IPS-18a (cell line): ENCODE results near the gene GATA1.

Experiments used
- H3K27ac ChIP-seq: one replicate; pipeline ENCODE4 v1.5.1; 2013; ENCODE audit warnings: low read length
- H3K27me3 ChIP-seq: one replicate; pipeline ENCODE4 v1.6.1; 2013; ENCODE audit warnings: mild to moderate bottlenecking, low read length; ENCODE audit not compliant: control insufficient read depth, insufficient read depth
- H3K36me3 ChIP-seq: one replicate; pipeline ENCODE4 v1.6.1; 2013; ENCODE audit warnings: low read depth, low read length; ENCODE audit not compliant: control insufficient read depth
- H3K4me1 ChIP-seq: one replicate; pipeline ENCODE4 v1.6.1; 2013; ENCODE audit warnings: low read depth, low read length; ENCODE audit not compliant: control insufficient read depth
- H3K4me3 ChIP-seq: one replicate; pipeline ENCODE4 v1.5.1; 2013; ENCODE audit warnings: low read length
- H3K9ac ChIP-seq: one replicate; pipeline ENCODE4 v1.6.1; 2013; ENCODE audit warnings: mild to moderate bottlenecking, low read length, moderate library complexity
- H3K9me3 ChIP-seq: one replicate; pipeline ENCODE4 v1.6.1; 2013; ENCODE audit warnings: low read depth, low read length; ENCODE audit not compliant: control insufficient read depth

GATA1 gene

DNA sequence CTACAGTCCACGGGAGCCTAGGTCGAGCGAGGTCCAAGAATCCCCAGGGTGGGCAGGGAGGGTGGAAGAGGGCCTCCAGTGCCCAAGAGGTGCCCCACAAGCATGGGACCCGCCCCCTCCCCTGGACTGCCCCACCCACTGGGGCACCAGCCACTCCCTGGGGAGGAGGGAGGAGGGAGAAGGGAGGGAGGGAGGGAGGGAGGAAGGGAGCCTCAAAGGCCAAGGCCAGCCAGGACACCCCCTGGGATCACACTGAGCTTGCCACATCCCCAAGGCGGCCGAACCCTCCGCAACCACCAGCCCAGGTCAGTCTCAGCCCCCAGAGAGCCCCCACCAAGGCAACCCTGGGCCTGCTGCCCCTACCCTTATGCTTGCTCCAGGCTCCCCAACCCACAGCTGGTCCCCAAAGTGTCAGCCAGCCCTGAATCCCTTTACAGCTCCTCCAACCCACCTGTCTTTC lies at the start of gene GATA1:
Gene GATA1, plus strand, starts transcription at position 250 of the 460 bp plus-strand sequence. CDS start 4,520 bp downstream, outside the sequence.
- no peak within 1 kb of the TSS for H3K4me3 ChIP-seq
- peaks cover 4% of the 10 kb centered on the region for H3K9me3 ChIP-seq
- no peaks in the 10 kb centered on the region for H3K27me3 ChIP-seq
- no peaks in the 10 kb centered on the region for H3K4me1 ChIP-seq
- no peak within 1 kb of the TSS for H3K27ac ChIP-seq
- no peaks in the 10 kb centered on the region for H3K36me3 ChIP-seq
- no peak within 1 kb of the TSS for H3K9ac ChIP-seq

- no peak overlapping the region for H3K27ac ChIP-seq
- no peaks in the 10 kb centered on the region for H3K4me1 ChIP-seq
- H3K36me3 ChIP-seq: no peaks in the 10 kb centered on the region
- H3K9ac ChIP-seq: no peak overlapping the region
- H3K27me3 ChIP-seq: no peaks in the 10 kb centered on the region
- peaks cover 3% of the 10 kb centered on the region for H3K9me3 ChIP-seq
- H3K4me3 ChIP-seq: peak overlapping the region; percentile 23
These were observed 49.5 kb upstream of the GATA1 start for GRCh38 chrX:48736878-48737212.

DNA sequence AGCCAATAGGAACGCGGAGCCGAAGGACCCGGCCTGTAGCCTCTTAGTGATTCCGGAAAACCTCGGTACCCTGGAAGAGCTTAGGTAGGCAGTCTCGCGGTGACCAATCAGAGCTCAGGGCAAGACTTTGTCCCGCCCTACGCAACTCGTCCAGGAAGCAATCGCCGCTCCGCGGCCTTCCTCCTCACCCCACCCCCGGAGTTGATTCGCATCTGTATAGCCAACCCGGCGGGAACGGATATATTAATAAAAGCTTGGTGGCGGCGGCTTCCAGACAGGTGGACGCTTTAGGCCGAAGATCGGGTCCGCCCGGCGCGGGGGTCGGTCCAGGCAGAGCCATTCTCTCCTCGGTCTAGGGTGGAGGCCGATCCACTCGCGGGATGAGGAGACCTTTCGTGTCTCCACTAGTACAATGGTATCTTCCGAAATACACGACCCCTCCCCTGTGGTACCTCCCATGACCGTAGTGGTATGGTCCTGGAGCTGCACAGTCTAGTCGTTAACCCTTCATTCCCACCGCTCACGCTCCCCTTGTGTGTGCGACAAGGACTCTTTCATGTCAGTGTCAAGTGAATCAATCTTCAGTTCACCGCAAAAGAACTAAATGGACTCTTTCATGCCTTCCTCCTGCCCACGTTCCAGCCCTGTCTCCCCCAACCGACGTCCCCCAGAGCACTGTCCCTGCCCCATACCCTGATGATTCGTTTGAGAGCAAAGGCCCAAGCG lies 49.0 kb upstream of the GATA1 start:
- Histone ChIP-seq H3K9ac (peak overlapping the region; percentile 67), H3K27ac (no peak overlapping the region), H3K4me3 (peak overlapping the region; percentile 75), H3K4me1 (no peaks in the 10 kb centered on the region), H3K9me3 (peaks cover 3% of the 10 kb centered on the region), H3K27me3 (no peaks in the 10 kb centered on the region), H3K36me3 (no peaks in the 10 kb centered on the region)

GRCh38 chrX:48737940-48738339 lies 48.5 kb upstream of the GATA1 start:
- Histone ChIP-seq H3K9ac (peak overlapping the region; percentile 67), H3K9me3 (peaks cover 3% of the 10 kb centered on the region), H3K4me1 (no peaks in the 10 kb centered on the region), H3K4me3 (peak overlapping the region; percentile 75), H3K27me3 (no peaks in the 10 kb centered on the region), H3K27ac (no peak overlapping the region), H3K36me3 (no peaks in the 10 kb centered on the region)

- H3K9ac ChIP-seq: no peak overlapping the region
- no peak overlapping the region for H3K27ac ChIP-seq
- no peak overlapping the region for H3K4me3 ChIP-seq
- no peaks in the 10 kb centered on the region for H3K27me3 ChIP-seq
- no peaks in the 10 kb centered on the region for H3K36me3 ChIP-seq
- peaks cover 3% of the 10 kb centered on the region for H3K9me3 ChIP-seq
- no peaks in the 10 kb centered on the region for H3K4me1 ChIP-seq
These were observed 44.6 kb upstream of the GATA1 start for GRCh38 chrX:48741834-48742233.

GRCh38 chrX:48745222-48745621 lies 41.2 kb upstream of the GATA1 start:
- Histone ChIP-seq H3K27me3 (no peaks in the 10 kb centered on the region), H3K9me3 (peaks cover 6% of the 10 kb centered on the region), H3K27ac (no peak overlapping the region), H3K9ac (no peak overlapping the region), H3K36me3 (no peaks in the 10 kb centered on the region), H3K4me1 (no peaks in the 10 kb centered on the region), H3K4me3 (no peak overlapping the region)

- H3K4me3 ChIP-seq: no peak overlapping the region
- H3K36me3 ChIP-seq: no peaks in the 10 kb centered on the region
- no peak overlapping the region for H3K27ac ChIP-seq
- peaks cover 6% of the 10 kb centered on the region for H3K9me3 ChIP-seq
- H3K27me3 ChIP-seq: no peaks in the 10 kb centered on the region
- no peaks in the 10 kb centered on the region for H3K4me1 ChIP-seq
- H3K9ac ChIP-seq: no peak overlapping the region
These were observed 38.9 kb upstream of the GATA1 start for GRCh38 chrX:48747415-48748016.

- Histone ChIP-seq H3K9ac (no peak overlapping the region), H3K36me3 (no peaks in the 10 kb centered on the region), H3K27me3 (no peaks in the 10 kb centered on the region), H3K9me3 (peaks cover 6% of the 10 kb centered on the region), H3K27ac (no peak overlapping the region), H3K4me1 (no peaks in the 10 kb centered on the region), H3K4me3 (no peak overlapping the region)
These were observed 37.2 kb upstream of the GATA1 start for GRCh38 chrX:48749182-48749581.

- Histone ChIP-seq H3K27me3 (no peaks in the 10 kb centered on the region), H3K4me1 (no peaks in the 10 kb centered on the region), H3K9me3 (peaks cover 6% of the 10 kb centered on the region), H3K4me3 (no peak overlapping the region), H3K36me3 (no peaks in the 10 kb centered on the region), H3K27ac (no peak overlapping the region), H3K9ac (no peak overlapping the region)
These were observed 35.0 kb upstream of the GATA1 start for GRCh38 chrX:48751343-48751742.

DNA sequence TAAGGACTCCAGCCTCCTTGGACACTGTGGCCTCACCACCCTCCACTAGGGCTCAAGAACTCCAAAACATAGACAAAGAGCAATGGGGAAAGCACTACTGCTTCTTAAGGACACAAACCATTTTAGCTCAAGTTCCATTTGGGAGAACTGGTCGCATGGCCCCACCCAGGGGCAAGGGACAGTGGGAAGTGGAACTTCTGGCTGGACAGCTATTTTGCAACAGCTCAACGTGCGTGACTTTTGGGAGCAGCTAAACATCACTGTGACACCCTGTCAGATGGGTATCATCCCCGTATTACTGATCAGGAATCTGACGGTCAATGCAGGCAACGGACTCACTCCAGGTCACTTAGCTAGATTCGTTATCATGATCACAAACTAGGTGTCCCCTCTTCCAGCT lies 33.9 kb upstream of the GATA1 start:
- Histone ChIP-seq H3K27me3 (no peaks in the 10 kb centered on the region), H3K9ac (no peak overlapping the region), H3K4me1 (no peaks in the 10 kb centered on the region), H3K36me3 (no peaks in the 10 kb centered on the region), H3K9me3 (peaks cover 6% of the 10 kb centered on the region), H3K27ac (no peak overlapping the region), H3K4me3 (no peak overlapping the region)

DNA sequence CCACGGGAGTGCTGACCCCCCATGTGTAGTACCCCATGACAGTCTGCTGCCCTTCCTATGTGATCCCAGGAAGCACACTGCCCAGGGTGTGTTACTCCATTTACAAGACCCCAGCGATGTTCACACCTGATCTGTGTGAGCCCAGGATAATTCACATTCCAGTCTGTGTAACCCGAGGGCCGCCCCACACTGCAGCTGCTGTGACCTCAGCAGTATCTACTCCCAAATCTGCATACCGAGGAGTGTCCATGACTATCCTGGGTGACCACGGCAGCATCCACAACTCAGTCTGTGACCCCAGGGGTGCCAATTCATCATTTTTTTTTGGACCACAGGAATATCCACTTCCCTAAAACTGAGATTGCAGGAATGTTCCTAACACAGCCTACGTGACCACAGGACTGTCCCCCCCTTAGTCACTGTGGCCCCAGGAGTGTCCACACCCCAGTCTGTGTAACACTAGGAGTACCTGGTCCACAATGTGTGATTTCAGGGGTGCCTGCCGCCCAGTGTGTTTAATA lies 32.6 kb upstream of the GATA1 start:
- Histone ChIP-seq H3K4me3 (no peak overlapping the region), H3K36me3 (no peaks in the 10 kb centered on the region), H3K27me3 (no peaks in the 10 kb centered on the region), H3K9ac (no peak overlapping the region), H3K4me1 (no peaks in the 10 kb centered on the region), H3K27ac (no peak overlapping the region), H3K9me3 (peaks cover 6% of the 10 kb centered on the region)

GRCh38 chrX:48754238-48754637 lies 32.2 kb upstream of the GATA1 start:
- no peaks in the 10 kb centered on the region for H3K36me3 ChIP-seq
- no peak overlapping the region for H3K4me3 ChIP-seq
- no peak overlapping the region for H3K27ac ChIP-seq
- no peaks in the 10 kb centered on the region for H3K27me3 ChIP-seq
- no peak overlapping the region for H3K9ac ChIP-seq
- H3K4me1 ChIP-seq: no peaks in the 10 kb centered on the region
- H3K9me3 ChIP-seq: peaks cover 8% of the 10 kb centered on the region
